ENCODE results near the gene PHF20.
"Not testable (repeated sequence)": the region's sequence is repeated elsewhere in the genome, so short reads cannot be mapped to it uniquely, and the experiment has no call there.

The PHF20 gene

DNA sequence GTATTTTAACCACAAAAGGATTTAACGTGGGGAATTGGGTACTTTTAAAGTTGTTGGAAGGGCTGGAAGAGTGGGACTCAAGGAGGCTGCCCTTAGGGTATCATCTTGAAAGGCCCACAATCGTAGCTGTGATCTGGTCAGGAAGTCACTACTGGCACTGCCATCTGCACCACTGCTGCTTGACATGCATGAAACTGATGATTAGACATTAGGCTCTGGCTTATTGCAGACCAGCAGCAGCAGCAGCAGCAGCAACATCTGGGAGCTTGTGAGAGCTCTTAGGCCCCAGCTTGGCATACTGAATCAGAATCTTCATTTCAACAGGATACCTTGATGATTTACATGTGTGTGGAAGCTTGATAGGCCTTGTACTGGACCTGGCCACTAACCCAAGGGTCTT lies 68.6 kb downstream of the PHF20 start:
- H3K4me3 ChIP-seq (ENCODE audit: low read depth, low read length) = no peak overlapping the region
- DNase-seq (ENCODE audit: low read depth) = no peak
- TF ChIP-seq, protein P1, sequence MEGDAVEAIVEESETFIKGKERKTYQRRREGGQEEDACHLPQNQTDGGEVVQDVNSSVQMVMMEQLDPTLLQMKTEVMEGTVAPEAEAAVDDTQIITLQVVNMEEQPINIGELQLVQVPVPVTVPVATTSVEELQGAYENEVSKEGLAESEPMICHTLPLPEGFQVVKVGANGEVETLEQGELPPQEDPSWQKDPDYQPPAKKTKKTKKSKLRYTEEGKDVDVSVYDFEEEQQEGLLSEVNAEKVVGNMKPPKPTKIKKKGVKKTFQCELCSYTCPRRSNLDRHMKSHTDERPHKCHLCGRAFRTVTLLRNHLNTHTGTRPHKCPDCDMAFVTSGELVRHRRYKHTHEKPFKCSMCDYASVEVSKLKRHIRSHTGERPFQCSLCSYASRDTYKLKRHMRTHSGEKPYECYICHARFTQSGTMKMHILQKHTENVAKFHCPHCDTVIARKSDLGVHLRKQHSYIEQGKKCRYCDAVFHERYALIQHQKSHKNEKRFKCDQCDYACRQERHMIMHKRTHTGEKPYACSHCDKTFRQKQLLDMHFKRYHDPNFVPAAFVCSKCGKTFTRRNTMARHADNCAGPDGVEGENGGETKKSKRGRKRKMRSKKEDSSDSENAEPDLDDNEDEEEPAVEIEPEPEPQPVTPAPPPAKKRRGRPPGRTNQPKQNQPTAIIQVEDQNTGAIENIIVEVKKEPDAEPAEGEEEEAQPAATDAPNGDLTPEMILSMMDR (IDR thresholded peaks at IDR 0.05; ENCODE audit: low read depth, low read length, missing control alignments) = no peak

DNA sequence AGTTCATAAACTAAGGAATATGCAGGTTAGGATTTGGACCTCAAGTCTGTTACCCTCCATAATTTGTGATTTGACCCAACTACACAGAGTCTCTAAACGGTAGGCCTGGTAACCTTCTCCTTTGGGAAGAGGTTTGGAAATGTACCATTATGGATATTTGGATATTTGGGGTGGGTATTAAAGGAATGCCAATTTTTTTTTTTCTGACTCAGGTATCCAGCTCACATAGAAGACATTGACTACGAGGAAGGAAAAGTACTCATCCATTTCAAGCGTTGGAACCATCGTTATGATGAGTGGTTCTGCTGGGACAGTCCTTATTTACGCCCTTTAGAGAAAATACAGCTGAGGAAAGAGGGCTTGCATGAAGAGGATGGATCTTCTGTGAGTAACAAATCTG lies 70.5 kb downstream of the PHF20 start:
- no peak overlapping the region for H3K4me3 ChIP-seq (ENCODE audit: low read depth, low read length)
- TF ChIP-seq, protein P1 (IDR thresholded peaks at IDR 0.05; ENCODE audit: low read depth, low read length, missing control alignments) = no peak
- DNase-seq (ENCODE audit: low read depth) = no peak

DNA sequence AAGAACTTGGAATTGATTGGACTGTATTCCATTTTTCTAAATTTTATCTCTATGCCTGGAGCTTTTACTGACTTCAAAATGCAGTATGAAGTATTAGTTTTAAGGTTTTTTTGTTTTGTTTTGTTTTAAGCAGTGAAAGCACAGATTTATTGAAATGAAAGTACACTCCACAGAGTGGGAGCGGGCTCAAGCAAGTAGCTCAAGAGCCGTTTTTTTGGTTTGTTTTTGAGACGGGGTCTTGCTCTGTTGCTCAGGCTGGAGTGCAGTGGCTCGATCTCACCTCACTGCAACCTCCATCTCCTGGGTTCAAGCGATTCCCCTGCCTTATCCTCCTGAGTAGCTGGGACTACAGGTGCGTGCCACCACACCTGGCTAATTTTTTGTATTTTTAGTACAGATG lies 72.1 kb downstream of the PHF20 start:
- not testable (repeated sequence) for DNase-seq (ENCODE audit: low read depth); H3K4me3 ChIP-seq (ENCODE audit: low read depth, low read length)

DNA sequence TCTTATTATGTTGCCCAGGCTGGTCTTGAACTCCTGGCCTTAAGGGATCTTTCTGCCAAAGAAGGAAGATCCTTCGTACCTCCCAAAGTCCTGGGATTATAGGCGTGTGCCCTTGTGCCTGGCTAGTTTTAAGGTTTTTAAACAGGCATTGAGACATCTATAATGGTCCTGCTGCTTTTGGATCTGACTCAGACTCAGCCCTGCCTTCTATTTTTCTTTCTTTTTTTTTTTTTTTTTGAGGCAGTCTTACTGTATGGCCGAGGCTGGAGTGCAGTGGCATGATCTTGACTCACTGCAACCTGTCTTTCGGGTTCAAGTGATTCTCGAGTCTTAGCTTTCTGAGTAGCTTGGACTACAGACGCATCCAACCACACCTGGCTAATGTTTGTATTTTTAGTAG lies 73.7 kb downstream of the PHF20 start:
- TF ChIP-seq, protein P1 (IDR thresholded peaks at IDR 0.05; ENCODE audit: low read depth, low read length, missing control alignments) = no peak
- DNase-seq (ENCODE audit: low read depth) = no peak
- H3K4me3 ChIP-seq (ENCODE audit: low read depth, low read length) = no peak overlapping the region

DNA sequence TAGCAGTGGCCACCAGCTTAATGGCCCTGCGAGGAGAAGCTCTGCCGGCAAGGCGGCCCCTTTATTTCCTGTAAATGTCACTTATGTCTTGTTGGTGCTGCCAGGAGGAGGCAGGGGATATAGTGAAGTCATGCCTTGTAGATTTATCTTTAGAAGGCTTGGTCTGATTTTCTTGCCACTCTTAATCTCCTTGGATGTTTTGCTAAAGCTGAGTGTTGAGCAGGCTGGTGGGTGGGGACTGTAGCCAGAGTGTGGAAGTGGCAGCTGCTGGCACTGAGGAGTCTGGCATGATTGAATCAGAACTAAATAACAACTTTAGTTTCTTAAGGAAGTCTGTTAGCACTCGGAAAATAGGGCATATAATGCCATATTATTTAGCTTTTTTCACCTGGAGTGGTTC lies 77.9 kb downstream of the PHF20 start:
- no peak for DNase-seq (ENCODE audit: low read depth)
- TF ChIP-seq, protein P1 (IDR thresholded peaks at IDR 0.05; ENCODE audit: low read depth, low read length, missing control alignments) = no peak
- no peak overlapping the region for H3K4me3 ChIP-seq (ENCODE audit: low read depth, low read length)

DNA sequence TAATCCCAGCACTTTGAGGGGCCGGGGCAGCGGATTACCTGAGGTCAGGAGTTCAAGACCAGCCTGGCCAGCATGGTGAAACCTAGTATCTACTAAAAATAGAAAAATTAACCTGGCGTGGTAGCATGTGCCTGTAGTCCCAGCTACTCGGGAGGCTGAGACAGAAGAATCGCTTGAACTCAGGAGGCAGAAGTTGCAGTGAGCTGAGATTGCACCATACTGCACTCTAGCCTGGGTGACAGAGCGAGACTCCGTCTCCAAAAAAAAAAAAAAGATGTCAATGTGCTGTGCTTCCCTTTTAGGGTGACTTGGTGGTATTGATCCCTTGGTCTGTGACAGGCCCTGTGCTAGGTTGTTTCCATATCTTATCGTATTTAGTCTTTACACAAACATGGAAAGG lies 79.8 kb downstream of the PHF20 start:
- H3K4me3 ChIP-seq (ENCODE audit: low read depth, low read length); DNase-seq (ENCODE audit: low read depth): not testable (repeated sequence)

DNA sequence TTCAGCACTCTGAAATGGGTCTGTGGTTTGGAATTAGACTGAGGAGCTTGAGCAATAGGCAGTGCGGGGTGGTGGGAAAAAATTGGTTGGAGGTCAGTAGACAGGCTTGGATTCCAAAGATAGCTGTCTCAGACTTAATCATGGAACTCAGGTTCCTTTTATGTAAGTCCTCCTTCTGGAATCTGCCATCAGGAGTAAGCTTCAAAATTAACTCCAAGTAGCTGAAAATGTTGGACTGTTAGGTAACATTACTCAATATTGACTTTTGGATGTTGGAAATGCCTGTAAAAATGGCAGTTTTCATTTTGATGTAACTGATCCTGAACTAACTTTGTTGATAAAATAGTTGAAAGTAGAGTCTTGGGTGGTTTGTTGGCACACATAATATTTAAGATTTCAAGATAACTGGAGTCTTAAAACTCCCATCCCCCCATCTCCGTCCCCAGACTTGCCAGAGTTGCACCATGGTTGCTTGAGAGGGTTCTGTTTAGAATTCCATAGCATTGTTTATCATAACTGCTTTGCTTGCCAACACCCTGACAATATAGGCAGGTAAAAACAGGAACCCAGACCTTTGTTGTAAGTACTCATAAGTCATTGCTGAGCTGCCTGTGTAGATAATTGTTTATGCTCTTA lies 83.0 kb downstream of the PHF20 start:
- TF ChIP-seq, protein P1 (IDR thresholded peaks at IDR 0.05; ENCODE audit: low read depth, low read length, missing control alignments) = no peak
- H3K4me3 ChIP-seq (ENCODE audit: low read depth, low read length) = no peak overlapping the region
- DNase-seq (ENCODE audit: low read depth) = no peak

DNA sequence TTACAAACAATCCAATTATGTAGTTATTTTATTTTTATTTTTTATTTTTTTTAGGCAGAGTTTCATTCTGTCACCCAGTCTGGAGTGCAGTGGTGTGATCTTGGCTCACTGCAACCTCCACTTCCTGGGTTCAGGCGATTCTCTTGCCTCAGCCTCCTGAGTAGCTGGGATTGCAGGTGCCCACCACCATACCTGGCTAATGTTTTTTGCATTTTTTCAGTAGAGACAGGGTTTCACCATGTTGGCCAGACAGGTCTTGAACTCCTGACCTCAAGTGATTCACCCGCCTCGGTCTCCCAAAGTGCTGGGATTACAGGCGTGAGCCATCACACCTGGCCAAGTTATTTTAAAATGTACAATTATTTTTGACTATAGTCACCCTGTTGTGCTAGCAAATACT lies 83.8 kb downstream of the PHF20 start:
- H3K4me3 ChIP-seq (ENCODE audit: low read depth, low read length); DNase-seq (ENCODE audit: low read depth): not testable (repeated sequence)

DNA sequence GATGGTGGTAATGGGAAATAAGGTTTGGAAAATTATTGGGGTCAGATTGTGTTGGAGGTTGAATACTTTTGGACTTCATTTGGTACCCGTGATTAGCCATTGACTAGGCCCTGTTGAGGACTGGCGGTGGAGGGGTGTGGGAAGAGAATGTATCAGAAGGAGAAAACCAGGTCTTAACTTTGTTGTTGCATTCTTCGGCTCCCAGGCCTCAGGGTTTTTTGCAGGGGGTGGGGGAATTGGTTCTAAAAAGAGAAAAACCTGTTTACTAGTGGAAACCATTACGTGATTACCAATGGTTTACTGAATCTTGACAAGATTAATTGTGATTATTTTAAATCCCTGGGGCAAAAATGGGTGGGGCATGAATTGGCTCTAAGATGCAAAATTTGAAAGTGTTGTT lies 85.1 kb downstream of the PHF20 start:
- DNase-seq (ENCODE audit: low read depth) = no peak
- H3K4me3 ChIP-seq (ENCODE audit: low read depth, low read length) = no peak overlapping the region
- TF ChIP-seq, protein P1 (IDR thresholded peaks at IDR 0.05; ENCODE audit: low read depth, low read length, missing control alignments) = no peak

All from GM12864 (cell line).